ENCODE data around the gene MCEMP1.

MCEMP1 gene

DNA sequence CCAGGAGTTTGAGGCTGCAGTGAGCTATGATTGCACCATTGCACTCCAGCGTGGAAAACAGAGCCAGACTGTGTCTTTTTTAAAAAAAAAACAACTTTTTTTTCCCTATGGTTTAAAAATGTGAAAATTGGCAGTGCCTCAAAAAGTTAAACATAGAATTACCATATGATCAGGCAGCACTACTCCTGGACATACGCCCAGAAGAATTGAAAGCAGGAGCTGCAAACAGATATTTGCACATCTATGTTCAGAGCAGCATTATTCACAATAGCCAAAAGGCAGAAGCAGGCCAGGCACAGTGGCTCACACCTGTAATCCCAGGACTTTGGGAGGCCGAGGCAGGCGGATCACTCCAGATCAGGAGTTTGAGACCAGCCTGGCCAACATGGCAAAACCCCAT is 11.8 kb upstream of the MCEMP1 start:
- in situ Hi-C loops (cut with MboI; ENCODE audit: low pct_unique_long_range_greater_than_20kb, low sequenced_read_pairs), result no loop called here
- no peak for DNase-seq

DNA sequence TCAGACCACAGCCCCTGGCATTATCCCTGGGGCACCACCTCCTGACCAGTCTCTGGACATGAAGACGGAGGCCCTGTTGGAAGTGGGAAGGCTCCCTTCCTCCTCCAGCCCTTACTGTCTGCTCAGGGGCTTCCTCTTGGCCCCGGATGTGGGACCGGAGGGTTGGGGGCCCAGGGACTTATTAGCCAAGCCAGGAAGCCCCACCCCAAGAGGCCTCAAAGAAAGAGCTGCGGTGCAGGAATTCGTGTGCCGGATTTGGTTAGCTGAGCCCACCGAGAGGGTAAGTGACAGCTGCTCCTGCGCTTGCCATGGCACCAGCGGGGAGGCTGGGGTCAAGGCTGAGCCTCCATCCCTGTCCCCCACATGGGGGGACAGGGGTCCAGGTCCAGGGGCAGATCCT is 8.0 kb upstream of the MCEMP1 start, which contains the start of gene RETN:
TSS of gene RETN (plus strand) at position 208 of the 400 bp plus-strand sequence. CDS start 278 bp downstream, outside the sequence.
- DNase-seq, result no peak

DNA sequence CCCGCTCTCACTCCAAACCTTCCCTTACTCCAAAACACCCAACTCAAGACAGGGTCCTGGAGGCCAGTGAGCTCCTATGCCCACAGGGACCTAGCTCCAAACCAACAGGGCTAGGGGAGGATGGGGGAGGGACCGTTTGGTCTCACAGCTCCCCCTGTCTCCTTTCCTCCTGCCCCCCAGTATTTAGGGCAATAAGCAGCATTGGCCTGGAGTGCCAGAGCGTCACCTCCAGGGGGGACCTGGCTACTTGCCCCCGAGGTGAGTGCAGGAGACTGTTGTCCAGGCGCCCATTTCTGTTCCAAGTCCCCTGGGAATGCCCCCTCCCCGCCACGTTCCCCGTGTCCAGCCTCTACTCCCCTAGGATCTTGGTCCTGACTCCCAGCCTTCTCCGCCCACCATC is 7.2 kb upstream of the MCEMP1 start:
- no peak for DNase-seq
- in situ Hi-C loops (cut with MboI; ENCODE audit: low pct_unique_long_range_greater_than_20kb, low sequenced_read_pairs), result no loop called here

More for the DNA sequence above, 8.0 kb upstream of the MCEMP1 start, which contains the start of gene RETN:
- in situ Hi-C loops (cut with MboI; ENCODE audit: low pct_unique_long_range_greater_than_20kb, low sequenced_read_pairs), result no loop called here

DNA sequence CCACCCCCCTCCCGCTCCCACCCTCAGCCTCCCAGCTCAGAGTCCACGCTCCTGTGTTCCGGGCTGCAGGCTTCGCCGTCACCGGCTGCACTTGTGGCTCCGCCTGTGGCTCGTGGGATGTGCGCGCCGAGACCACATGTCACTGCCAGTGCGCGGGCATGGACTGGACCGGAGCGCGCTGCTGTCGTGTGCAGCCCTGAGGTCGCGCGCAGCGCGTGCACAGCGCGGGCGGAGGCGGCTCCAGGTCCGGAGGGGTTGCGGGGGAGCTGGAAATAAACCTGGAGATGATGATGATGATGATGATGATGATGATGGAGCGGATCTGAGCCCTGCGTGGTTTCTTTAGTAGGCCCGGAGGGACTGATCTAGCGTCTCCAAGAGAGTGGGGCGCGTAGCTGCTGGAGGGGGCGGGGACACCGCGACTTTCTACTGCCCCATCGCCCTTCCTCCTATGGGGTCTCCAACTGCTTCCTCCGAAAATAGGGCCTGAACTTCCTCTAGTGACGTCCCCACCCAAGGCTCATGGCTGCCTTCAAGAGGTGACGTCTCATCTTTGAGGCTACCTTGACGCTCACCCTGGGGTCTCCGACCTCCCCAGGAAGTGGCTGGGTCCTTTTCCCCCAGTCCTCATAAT is 6.6 kb upstream of the MCEMP1 start:
- in situ Hi-C loops (cut with MboI; ENCODE audit: low pct_unique_long_range_greater_than_20kb, low sequenced_read_pairs), result no loop called here

DNA sequence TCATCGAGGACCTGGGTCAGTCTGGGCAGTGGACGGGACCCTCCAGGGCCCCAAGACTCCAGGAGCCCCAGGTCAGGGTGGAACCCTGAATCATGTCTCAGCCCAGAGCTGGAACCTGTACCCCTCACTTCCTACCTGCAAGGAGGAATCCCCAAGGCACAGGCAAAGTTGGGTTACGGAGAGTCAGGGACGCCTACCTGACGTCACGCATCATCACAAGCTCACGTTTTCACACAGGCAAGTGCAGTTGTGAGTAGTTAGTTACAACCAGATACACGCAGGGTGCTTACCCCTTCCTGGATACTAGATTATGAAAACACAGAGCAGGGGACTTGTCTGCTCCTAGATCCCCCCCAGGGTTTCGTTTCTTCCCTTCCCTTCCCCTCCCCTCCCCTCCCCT is 6.1 kb upstream of the MCEMP1 start:
- in situ Hi-C loops (cut with MboI; ENCODE audit: low pct_unique_long_range_greater_than_20kb, low sequenced_read_pairs), result no loop called here
- DNase-seq, result no peak

More for the DNA sequence above, 6.6 kb upstream of the MCEMP1 start:
- DNase-seq, result no peak

DNA sequence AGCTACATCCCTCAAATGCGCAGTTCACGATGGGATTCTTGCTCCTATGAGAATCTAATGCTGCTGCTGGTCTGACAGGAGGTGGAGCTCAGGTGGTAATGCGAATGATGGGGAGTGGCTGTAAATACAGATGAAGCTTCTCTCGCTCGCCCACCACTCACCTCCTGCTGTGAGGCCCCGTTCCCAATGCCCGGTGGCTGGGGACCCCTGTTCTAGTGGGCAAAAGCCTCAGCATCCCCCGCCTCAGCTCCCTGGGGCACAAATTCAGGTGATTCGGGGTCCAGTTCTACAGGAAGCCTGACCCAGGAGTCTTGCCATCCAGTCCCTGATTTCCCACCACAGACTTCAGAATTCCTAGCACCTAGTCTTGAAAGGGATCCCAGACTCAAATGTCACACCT is 4.4 kb upstream of the MCEMP1 start:
- in situ Hi-C loops (cut with MboI; ENCODE audit: low pct_unique_long_range_greater_than_20kb, low sequenced_read_pairs), result no loop called here
- no peak for DNase-seq

DNA sequence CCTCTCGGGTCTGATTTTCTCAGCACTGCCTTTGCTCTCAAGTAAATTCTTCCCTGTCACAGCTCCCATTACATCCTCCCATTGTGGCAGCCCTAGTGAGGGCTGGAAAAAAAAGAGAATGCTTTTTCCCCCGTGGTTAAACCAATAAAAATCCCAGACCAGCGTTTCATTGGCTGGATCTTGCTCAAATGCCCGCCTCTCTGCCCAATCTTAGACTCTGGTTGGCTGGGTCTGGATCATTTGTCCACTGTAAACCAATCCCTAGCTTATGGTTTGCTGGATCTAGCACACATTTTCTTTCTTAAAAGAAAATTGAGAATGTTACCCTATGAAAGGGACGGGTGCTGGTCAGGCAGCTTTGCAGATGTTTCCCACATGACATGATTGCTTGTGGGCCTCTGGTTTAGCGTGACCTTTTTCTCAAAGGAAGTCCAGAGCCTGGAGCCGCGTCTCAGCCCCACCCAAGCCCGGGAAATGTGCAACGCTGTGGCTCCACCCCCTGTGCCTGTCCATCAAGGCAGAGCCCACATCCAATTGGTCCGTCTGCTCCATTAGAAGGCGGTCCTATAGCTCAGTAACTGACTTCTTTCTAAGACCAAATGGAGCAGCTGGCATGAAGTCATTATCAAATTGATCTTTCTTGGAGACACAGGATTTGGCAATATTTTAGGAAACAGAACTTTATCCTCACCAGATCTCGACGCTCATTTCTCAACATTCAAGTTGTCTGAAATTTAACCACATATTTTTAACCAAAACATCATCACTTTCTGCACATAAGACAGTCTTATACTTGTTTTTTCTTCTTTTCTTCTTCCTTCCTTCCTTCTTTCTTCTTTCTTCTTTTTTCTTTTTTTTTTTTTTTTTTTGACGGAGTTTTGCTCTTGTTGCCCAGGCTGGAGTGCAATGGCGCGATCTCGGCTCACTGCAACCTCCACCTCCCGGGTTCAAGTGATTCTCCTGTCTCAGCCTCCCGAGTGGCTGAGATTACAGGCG is 2.6 kb upstream of the MCEMP1 start:
- in situ Hi-C loops (cut with MboI; ENCODE audit: low pct_unique_long_range_greater_than_20kb, low sequenced_read_pairs), result no loop called here
- DNase-seq, result peak; percentile 90

DNA sequence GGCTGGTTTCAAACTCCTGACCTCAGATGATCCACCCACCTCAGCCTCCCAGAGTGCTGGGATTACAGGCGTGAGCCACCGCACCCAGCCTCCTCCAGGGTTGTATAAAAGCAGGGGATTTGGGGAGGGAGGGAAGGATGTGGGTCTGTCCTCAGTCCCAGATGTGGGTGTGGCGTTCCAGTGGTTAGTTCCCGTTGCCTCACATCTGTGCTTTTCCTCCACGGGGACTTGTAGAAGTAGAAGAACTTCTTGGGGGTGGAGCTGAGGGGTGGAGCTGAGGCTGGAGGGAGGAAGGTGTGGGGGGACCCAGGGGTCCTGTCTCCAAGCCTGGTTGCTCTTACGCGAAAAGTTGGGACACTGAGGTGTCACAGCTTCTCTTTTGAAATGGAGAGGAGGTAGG is 514 bp upstream of the MCEMP1 start:
- DNase-seq, result peak; percentile 90
- in situ Hi-C loops (cut with MboI; ENCODE audit: low pct_unique_long_range_greater_than_20kb, low sequenced_read_pairs), result no loop called here

DNA sequence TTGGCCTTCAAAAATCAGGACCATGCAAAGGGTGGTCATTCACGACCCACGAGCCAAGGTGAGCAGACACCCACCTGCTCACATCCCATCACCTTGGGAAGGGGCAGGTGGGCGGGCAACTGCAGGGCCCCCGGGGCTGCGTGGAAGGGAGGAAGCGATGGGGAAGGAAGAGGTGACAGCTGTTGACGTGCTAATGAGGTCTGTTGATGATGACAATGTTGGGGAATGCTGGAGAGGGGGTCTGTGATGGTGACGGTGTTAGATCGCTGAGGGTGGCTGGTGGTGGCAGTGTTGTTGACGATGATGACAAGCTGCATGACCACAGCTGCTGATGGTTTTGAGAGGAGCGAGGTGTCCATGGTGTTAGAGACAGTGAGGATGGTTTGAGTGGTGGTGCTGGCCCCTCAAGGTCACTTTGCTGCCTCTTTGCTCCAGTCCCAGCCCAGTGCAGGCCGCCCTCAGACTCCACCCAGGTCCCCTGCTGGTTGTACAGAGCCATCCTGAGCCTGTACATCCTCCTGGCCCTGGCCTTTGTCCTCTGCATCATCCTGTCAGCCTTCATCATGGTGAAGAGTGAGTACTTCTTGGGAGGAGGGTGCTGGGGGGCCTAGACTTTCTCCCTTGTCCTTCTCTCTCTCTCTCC is 900 bp downstream of the MCEMP1 start:
- DNase-seq, result no peak
- in situ Hi-C loops (cut with MboI; ENCODE audit: low pct_unique_long_range_greater_than_20kb, low sequenced_read_pairs), result no loop called here

DNA sequence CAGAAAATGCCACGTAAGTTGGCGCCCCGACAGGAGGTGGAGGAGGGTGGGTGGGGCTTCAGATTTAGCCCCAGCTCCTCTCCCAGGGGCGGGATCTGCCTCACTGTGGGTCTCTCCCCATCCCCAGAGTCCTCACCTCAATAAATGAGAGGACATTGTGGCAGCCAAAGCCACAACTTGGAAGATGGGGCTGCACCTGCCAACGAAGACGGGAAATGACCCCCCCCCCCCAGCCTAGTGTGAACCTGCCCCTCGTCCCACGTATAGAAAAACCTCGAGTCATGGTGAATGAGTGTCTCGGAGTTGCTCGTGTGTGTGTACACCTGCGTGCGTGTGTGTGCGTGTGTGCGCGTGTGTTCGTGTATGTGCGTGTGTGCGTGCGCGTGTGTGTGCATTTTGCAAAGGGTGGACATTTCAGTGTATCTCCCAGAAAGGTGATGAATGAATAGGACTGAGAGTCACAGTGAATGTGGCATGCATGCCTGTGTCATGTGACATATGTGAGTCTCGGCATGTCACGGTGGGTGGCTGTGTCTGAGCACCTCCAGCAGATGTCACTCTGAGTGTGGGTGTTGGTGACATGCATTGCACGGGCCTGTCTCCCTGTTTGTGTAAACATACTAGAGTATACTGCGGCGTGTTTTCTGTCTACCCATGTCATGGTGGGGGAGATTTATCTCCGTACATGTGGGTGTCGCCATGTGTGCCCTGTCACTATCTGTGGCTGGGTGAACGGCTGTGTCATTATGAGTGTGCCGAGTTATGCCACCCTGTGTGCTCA is 2.3 kb downstream of the MCEMP1 start:
- DNase-seq, result peak; percentile 20
- in situ Hi-C loops (cut with MboI; ENCODE audit: low pct_unique_long_range_greater_than_20kb, low sequenced_read_pairs), result no loop called here

DNA sequence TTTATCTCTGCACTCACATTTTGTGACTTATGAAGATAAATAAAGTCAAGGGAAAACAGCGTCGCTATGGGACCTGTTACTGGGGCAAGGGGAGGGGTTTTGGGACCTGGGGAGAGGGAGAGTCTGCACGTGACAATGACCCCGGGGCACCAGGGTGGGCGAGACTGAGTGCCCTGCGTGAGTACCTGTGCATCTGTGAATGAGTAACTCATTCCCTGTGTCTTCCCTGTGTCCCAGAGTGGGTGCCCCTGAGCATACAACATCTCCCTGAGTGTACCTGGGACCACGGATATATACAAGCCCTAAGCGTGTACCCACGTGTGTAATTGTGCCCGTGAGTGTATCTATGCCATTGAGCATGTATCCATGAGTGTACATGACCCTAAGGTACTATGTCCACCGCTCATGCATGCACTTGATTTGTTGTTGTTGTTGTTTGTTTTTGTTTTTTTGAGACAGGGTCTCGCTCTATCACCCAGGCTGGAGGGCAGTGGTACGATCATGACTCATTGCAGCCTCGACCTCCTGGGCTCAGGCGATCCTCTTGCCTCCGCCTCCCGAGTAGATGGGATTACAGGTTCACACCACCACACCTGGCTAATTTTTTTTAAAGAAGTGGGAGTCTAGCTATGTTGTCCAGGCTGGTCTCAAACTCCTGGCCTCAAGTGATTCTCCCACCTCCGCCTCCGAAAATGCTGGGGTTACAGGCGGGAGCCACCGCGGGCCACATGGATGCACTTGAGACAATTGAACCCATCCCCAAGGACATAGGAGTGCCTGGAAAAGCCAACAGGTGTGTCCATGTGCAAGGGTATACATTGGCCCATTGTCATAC is 3.1 kb downstream of the MCEMP1 start:
- in situ Hi-C loops (cut with MboI; ENCODE audit: low pct_unique_long_range_greater_than_20kb, low sequenced_read_pairs), result no loop called here
- no peak for DNase-seq

DNA sequence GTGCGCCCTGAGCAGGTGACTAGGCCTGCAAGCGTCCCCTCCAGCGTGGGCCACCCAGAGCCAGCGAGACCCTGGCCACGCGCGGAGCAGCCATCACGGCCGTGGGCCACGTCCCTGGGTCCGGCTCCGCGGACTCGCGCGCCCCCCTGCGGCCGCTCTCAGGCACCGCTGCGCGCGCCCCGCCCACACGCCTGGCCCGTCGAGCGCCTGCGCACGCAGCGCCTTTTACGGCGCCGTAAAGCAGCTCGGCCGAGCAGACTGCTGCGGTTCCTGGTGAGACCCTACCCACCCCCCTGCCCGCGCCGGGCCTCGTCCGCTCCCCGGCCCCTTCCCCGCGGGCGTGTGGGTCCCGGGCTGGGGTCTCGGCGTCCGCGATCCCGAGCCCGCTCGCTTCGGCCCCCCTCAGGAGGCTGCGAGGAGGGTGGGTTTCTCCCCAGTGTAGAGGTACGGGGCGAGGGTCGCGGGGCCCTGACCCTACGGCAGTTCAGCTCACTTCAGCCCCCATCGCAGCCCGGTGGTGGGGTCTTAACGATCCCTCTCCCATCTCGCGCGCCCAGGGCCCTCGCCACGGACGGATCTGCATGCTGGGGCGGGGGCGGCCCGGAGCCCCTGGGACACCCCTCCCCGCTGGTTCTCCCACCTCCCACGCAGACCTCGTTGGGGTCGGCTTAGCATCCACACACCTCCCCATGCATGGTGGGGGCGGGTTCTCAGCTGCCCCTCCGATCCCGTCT is 3.9 kb downstream of the MCEMP1 start, which contains the start of gene TRAPPC5:
TSS of gene TRAPPC5 (plus strand) at position 228 of the 734 bp plus-strand sequence. CDS start 1,421 bp downstream, outside the sequence.
- peak; percentile 85 for DNase-seq
- in situ Hi-C loops (cut with MboI; ENCODE audit: low pct_unique_long_range_greater_than_20kb, low sequenced_read_pairs), result no loop called here

DNA sequence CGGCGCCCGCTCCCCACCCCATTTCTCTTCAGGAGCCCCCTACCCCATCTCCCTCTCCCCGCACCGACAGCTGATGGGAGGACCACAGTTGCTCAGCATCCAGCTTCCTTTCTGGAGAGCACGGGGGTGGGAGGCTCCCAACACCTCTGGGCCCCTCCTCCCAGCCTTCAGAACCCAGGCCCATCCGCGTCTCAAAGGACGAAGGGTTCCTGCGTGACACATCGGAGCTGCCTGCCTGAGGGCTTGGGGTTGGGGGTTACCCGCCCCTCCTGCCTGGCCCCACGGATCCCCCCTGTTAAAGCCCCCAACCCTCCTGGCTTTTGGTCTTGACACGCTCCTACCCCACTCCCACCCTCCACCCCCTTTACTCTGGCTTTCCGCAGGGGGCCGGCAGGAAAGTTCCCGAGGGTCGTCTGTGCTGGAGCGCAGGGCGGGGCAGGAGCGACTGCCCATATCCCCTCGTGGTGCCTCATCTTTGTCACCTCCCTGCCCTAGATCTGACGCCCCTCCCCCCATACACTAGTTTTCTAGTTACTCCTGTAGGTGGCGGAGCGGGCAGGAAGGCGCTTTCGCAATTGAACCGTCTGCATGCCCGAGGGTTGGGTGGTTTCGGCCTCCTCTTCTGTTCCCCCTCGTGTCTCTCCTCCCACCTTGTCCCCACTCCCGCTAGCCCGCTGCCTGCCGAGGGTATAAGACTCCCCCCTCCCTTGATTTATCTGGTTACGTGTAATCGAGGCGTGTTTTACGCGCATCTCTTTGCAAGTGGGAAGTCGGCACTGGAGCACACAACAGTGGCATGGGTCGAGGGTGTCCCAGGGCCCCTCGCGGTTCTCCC is 4.7 kb downstream of the MCEMP1 start:
- in situ Hi-C loops (cut with MboI; ENCODE audit: low pct_unique_long_range_greater_than_20kb, low sequenced_read_pairs), result no loop called here
- DNase-seq, result peak; percentile 92

DNA sequence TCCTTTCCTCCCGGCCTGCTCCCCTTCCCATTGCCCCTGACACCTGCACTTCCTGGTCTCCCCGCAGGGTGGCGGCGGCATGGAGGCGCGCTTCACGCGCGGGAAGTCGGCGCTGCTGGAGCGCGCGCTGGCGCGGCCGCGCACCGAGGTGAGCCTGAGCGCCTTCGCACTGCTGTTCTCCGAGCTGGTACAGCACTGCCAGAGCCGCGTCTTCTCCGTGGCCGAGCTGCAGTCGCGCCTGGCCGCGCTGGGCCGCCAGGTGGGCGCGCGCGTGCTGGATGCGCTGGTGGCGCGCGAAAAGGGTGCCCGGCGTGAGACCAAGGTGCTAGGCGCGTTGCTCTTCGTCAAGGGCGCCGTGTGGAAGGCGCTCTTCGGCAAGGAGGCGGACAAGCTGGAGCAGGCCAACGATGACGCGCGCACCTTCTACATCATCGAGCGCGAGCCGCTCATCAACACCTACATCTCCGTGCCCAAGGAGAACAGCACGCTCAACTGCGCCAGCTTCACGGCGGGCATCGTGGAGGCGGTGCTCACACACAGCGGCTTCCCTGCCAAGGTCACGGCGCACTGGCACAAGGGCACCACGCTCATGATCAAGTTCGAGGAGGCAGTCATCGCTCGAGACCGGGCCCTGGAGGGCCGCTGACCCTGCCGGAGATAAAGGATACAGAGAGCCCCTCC is 5.4 kb downstream of the MCEMP1 start:
- in situ Hi-C loops (cut with MboI; ENCODE audit: low pct_unique_long_range_greater_than_20kb, low sequenced_read_pairs), result no loop called here
- no peak for DNase-seq

DNA sequence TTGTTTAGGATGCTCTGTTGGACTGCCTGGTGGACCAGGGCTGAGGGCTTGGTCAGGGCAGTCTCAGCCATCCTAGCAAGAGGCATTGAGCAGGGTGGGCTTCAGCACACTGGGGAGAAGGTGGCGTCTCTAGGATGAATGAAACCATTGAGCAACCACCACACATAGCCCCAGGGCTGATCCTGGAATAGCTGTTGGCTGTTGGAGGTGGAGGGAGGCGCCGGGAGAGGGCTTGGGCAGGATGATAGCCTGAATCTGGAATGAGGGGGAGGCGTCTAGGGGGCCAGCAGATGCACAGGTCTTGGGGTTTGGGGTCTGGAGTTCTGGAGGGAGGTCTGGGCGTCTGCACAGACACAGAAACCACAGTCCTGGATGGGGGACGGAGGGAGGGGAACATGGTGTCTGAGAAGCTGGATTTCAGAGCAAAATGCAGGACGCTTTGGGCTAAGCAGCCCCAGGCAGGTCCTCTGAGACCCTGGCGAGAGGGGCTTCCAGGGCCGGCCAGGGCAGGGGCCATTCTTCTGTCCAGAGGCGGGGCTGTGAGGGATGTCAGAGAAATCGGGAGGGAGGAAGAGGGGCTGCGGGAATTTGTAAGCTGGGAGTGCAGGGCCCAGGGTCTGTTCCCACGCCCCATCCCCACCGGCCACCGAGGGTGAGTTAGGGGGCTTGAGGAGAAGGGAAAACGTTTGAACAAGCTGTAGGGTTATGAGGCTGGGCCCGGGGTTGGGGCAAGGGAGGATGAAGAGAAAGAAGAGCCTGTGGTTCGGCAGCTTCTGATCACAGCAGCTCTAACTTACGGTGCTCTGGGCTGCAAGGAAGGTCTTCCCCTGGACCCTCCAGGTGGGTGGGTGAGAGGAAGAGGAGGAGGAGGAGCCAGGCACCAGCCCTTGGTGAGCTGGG is 8.9 kb downstream of the MCEMP1 start:
- in situ Hi-C loops (cut with MboI; ENCODE audit: low pct_unique_long_range_greater_than_20kb, low sequenced_read_pairs), result no loop called here
- no peak for DNase-seq
